ENCODE results near the gene FMN1.

DNA sequence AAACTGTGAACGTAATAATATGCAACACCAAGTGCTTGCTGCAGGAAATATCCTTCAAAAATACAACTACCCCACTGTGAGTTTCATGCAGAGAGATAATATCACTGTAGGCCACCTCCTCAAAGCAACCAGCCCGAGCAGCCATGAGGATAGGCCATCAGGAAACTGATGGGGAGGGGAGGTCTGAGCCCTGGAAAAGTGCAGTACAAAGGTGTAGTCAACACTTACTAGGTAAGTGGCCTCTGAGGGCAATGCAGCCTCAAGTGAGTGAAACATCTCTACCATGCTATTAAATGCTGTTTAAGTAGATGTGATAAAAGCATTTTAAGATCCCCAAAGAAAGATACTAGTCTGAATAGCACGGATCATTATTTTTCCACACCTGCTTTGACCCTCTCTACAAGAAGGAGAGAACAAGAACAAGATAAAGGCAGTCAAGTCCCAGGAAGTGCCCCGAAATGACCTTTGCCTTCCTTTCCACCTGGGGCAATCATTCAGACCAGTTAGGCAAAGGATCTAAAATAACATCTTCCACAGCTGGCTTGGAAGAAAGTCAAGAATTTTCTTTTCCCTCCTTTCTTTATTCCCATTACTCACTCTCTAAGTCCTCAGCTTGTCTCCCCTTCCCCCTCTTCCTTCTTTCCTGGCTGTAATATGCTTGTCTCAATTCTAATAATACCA lies 62.8 kb downstream of the FMN1 start:
- TF ChIP-seq RFX5 (IDR thresholded peaks at IDR 0.05; ENCODE audit: borderline replicate concordance, low read depth, low read length) (no peak), HDAC6 (IDR thresholded peaks at IDR 0.05; ENCODE audit: low read depth, low read length) (no peak), EZH2 (IDR thresholded peaks at IDR 0.05; ENCODE audit: low read depth, low read length, severe bottlenecking) (no peak), ZNF274 (IDR thresholded peaks at IDR 0.05; ENCODE audit: borderline replicate concordance, extremely low read depth, low read length) (no peak), SIX5 (IDR thresholded peaks at IDR 0.05; ENCODE audit: low read depth, low read length) (no peak), POLR2A (IDR thresholded peaks at IDR 0.05; ENCODE audit: control extremely low read depth in 1 of 2, low read depth in 2 of 2, low read length in 2 of 2) (no peak), YY1 (IDR thresholded peaks at IDR 0.05; ENCODE audit: low read depth, low read length) (no peak), JUN (IDR thresholded peaks at IDR 0.05; ENCODE audit: low read depth, low read length) (no peak), BRCA1 (IDR thresholded peaks at IDR 0.05; ENCODE audit: low read depth, low read length) (no peak), SUZ12 (IDR thresholded peaks at IDR 0.05; ENCODE audit: low read length) (no peak)
- TF ChIP-seq, protein P1, sequence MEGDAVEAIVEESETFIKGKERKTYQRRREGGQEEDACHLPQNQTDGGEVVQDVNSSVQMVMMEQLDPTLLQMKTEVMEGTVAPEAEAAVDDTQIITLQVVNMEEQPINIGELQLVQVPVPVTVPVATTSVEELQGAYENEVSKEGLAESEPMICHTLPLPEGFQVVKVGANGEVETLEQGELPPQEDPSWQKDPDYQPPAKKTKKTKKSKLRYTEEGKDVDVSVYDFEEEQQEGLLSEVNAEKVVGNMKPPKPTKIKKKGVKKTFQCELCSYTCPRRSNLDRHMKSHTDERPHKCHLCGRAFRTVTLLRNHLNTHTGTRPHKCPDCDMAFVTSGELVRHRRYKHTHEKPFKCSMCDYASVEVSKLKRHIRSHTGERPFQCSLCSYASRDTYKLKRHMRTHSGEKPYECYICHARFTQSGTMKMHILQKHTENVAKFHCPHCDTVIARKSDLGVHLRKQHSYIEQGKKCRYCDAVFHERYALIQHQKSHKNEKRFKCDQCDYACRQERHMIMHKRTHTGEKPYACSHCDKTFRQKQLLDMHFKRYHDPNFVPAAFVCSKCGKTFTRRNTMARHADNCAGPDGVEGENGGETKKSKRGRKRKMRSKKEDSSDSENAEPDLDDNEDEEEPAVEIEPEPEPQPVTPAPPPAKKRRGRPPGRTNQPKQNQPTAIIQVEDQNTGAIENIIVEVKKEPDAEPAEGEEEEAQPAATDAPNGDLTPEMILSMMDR (IDR thresholded peaks at IDR 0.05; ENCODE audit: control extremely low read depth in 1 of 3, insufficient read depth in 1 of 3, low read depth in 1 of 3, low read length in 3 of 3): no peak
- TF ChIP-seq, protein P2, sequence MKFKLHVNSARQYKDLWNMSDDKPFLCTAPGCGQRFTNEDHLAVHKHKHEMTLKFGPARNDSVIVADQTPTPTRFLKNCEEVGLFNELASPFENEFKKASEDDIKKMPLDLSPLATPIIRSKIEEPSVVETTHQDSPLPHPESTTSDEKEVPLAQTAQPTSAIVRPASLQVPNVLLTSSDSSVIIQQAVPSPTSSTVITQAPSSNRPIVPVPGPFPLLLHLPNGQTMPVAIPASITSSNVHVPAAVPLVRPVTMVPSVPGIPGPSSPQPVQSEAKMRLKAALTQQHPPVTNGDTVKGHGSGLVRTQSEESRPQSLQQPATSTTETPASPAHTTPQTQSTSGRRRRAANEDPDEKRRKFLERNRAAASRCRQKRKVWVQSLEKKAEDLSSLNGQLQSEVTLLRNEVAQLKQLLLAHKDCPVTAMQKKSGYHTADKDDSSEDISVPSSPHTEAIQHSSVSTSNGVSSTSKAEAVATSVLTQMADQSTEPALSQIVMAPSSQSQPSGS (IDR thresholded peaks at IDR 0.05; ENCODE audit: low read length): no peak
- TF ChIP-seq, protein P3, sequence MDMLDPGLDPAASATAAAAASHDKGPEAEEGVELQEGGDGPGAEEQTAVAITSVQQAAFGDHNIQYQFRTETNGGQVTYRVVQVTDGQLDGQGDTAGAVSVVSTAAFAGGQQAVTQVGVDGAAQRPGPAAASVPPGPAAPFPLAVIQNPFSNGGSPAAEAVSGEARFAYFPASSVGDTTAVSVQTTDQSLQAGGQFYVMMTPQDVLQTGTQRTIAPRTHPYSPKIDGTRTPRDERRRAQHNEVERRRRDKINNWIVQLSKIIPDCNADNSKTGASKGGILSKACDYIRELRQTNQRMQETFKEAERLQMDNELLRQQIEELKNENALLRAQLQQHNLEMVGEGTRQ (IDR thresholded peaks at IDR 0.05; ENCODE audit: low read length): no peak
- TF ChIP-seq, protein P4, sequence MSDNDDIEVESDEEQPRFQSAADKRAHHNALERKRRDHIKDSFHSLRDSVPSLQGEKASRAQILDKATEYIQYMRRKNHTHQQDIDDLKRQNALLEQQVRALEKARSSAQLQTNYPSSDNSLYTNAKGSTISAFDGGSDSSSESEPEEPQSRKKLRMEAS (IDR thresholded peaks at IDR 0.05): no peak
